GM12878 (cell line): ENCODE data around the gene GOLT1B. TPM values are rescaled to one million over a fixed set of nuclear protein-coding genes. Genes with fewer than 3 reads are reported as not detected.

Experiments used
- ATAC-seq: fragments of 200-7000 bp; cut with Tn5 transposase; 3 replicates; pipeline ENCODE4 v1.9.1; 2020; ENCODE audit warnings: mild to moderate bottlenecking, moderate library complexity
- BruUV-seq: library from RNA; stranded (reverse); fragments of 400-500 nt; replicated peaks from 2 replicates; lab custom pipeline; 2021; lab: Mats Ljungman, UMichigan
- CTCF ChIA-PET: fragments of 300-600 bp; sonication (Branson Sonifier 250); formaldehyde crosslinking; extraction: SDS; loops from one replicate; lab custom pipeline; 2021; ENCODE audit warnings: inconsistent platforms; lab: Yijun Ruan, JAX
- POLR2A ChIA-PET: fragments of 350-600 bp; formaldehyde crosslinking; extraction: SDS; loops from one replicate; lab custom pipeline; 2021; ENCODE audit warnings: inconsistent platforms; lab: Charles Lee
- RAD21 ChIA-PET: fragments of 300-600 bp; sonication (Branson Sonifier 250); formaldehyde crosslinking; loops from one replicate; lab custom pipeline; 2023; ENCODE audit warnings: antibody characterized with exemption; ENCODE audit not compliant: unreplicated experiment; lab: Charles Lee
- SMC1A ChIA-PET: fragments of 300-600 bp; sonication (Branson Sonifier 250); formaldehyde crosslinking; loops from one replicate; lab custom pipeline; 2023; ENCODE audit not compliant: unreplicated experiment, uncharacterized antibody; lab: Charles Lee
- DNase-seq: peaks from one replicate; pipeline ENCODE4 v3.0.0-alpha.2; 2011; ENCODE audit warnings: low read depth, low spot score
- FAIRE-seq: peaks from 3 replicates; lab custom pipeline; 2011; peaks lifted over from hg19 to GRCh38; lab: Jason Lieb, UNC
- H2AFZ ChIP-seq: 2 replicates; pipeline ENCODE4 v1.6.0; 2011; ENCODE audit warnings: low read depth, low read length, control low read depth; ENCODE audit not compliant: control insufficient read depth
- H3K27ac ChIP-seq: 2 replicates; pipeline ENCODE4 v1.5.1; 2011; ENCODE audit warnings: control low read depth; ENCODE audit not compliant: control insufficient read depth, insufficient read depth
- H3K27me3 ChIP-seq, 2 experiments: replicated peaks in 1 of 2; 2 replicates each; pipeline versions ENCODE4 v1.6.0 to v1.6.1; 2011; ENCODE audit warnings: low read length in 1 of 2; ENCODE audit not compliant: control insufficient read depth in 2 of 2, insufficient read depth in 2 of 2
- H3K36me3 ChIP-seq, 2 experiments: 2 replicates each; pipeline ENCODE4 v1.5.1; 2011; ENCODE audit warnings: low read length in 1 of 2; ENCODE audit not compliant: control insufficient read depth in 2 of 2, insufficient read depth in 2 of 2
- H3K4me1 ChIP-seq: 2 replicates; pipeline ENCODE4 v1.6.1; 2011; ENCODE audit warnings: mild to moderate bottlenecking, low read length, moderate library complexity, mixed read lengths; ENCODE audit not compliant: control insufficient read depth, insufficient read depth
- H3K4me2 ChIP-seq: 2 replicates; pipeline ENCODE4 v1.6.0; 2011; ENCODE audit warnings: control low read depth; ENCODE audit not compliant: control insufficient read depth, insufficient read depth
- H3K4me3 ChIP-seq: fragments of 200-600 bp; sonication (generic); 2 replicates; pipeline ENCODE4 v1.5.1; 2016
- H3K79me2 ChIP-seq: 2 replicates; pipeline ENCODE4 v1.6.0; 2011; ENCODE audit warnings: low read length; ENCODE audit not compliant: control insufficient read depth, insufficient read depth
- H3K9ac ChIP-seq: 2 replicates; pipeline ENCODE4 v1.8.0; 2011; ENCODE audit warnings: low read length, control low read depth, mixed read lengths; ENCODE audit not compliant: control insufficient read depth, insufficient read depth
- H3K9me3 ChIP-seq: replicated peaks from 3 replicates; pipeline ENCODE4 v1.5.1; 2011; ENCODE audit warnings: mild to moderate bottlenecking, low read length; ENCODE audit not compliant: control insufficient read depth, insufficient read depth
- H4K20me1 ChIP-seq: 2 replicates; pipeline ENCODE4 v1.6.0; 2011; ENCODE audit not compliant: control insufficient read depth, insufficient read depth
- BACH1 ChIP-seq: fragments of 450-650 bp; IDR thresholded peaks from 2 replicates; pipeline ENCODE4 v1.6.1; 2017; ENCODE audit warnings: mild to moderate bottlenecking, borderline replicate concordance
- CEBPB ChIP-seq, 2 experiments: fragments of 150-350 bp in 1 of 2; IDR thresholded peaks; 2 replicates each; pipeline ENCODE4 v1.6.1; 2012 to 2014; ENCODE audit warnings: low read depth in 2 of 2, low read length in 2 of 2, borderline replicate concordance in 1 of 2, inconsistent platforms in 1 of 2
- CREB1 ChIP-seq: IDR thresholded peaks from 2 replicates; pipeline ENCODE4 v1.6.1; 2012; ENCODE audit warnings: low read depth, mild to moderate bottlenecking, inconsistent platforms
- DPF2 ChIP-seq: fragments of 450-650 bp; IDR thresholded peaks from 2 replicates; pipeline ENCODE4 v1.6.1; 2017; ENCODE audit warnings: mild to moderate bottlenecking
- EED ChIP-seq: sonication (generic); IDR thresholded peaks from 2 replicates; pipeline ENCODE4 v1.6.1; 2016; ENCODE audit warnings: antibody characterized with exemption, low read depth
- EP300 ChIP-seq, 2 experiments: fragments of 150-350 bp in 1 of 2; IDR thresholded peaks; 2 replicates each; pipeline ENCODE4 v1.6.1; 2011 to 2012; ENCODE audit warnings: low read depth in 2 of 2, low read length in 2 of 2, borderline replicate concordance in 1 of 2, improper control_type of control experiment in 1 of 2, inconsistent platforms in 1 of 2; ENCODE audit not compliant: control insufficient read depth in 1 of 2
- ESRRA ChIP-seq: IDR thresholded peaks from 2 replicates; pipeline ENCODE4 v1.6.1; 2012; ENCODE audit warnings: mild to moderate bottlenecking, low read length, improper control_type of control experiment
- NR2C2 ChIP-seq: IDR thresholded peaks from 2 replicates; pipeline ENCODE4 v1.6.1; 2011; ENCODE audit warnings: borderline replicate concordance, low read depth; ENCODE audit not compliant: control insufficient read depth, insufficient read length
- PRDM15 ChIP-seq: fragments of 450-650 bp; formaldehyde crosslinking; IDR thresholded peaks from 2 replicates; pipeline ENCODE4 v1.4.0; 2020; ENCODE audit warnings: mild to moderate bottlenecking, moderate library complexity
- RAD21 ChIP-seq: IDR thresholded peaks from 2 replicates; pipeline ENCODE4 v1.6.1; 2011; ENCODE audit warnings: mild to moderate bottlenecking, low read depth, low read length, moderate library complexity; ENCODE audit not compliant: insufficient read depth
- RAD51 ChIP-seq: fragments of 450-650 bp; IDR thresholded peaks from 2 replicates; pipeline ENCODE4 v1.6.1; 2016; ENCODE audit warnings: moderate library complexity, mild to moderate bottlenecking, inconsistent platforms
- SKIL ChIP-seq: fragments of 450-650 bp; IDR thresholded peaks from 2 replicates; pipeline ENCODE4 v1.6.1; 2017; ENCODE audit warnings: mild to moderate bottlenecking, low read depth, inconsistent platforms; ENCODE audit not compliant: poor library complexity, severe bottlenecking
- SMC3 ChIP-seq: IDR thresholded peaks from 2 replicates; pipeline ENCODE4 v1.6.1; 2011; ENCODE audit warnings: low read length, improper control_type of control experiment, borderline replicate concordance
- SREBF1 ChIP-seq: IDR thresholded peaks from 2 replicates; pipeline ENCODE4 v1.6.1; 2012; ENCODE audit warnings: mild to moderate bottlenecking, low read length
- WRNIP1 ChIP-seq: IDR thresholded peaks from 2 replicates; pipeline ENCODE4 v1.6.1; 2011; ENCODE audit warnings: low read depth, low read length, improper control_type of control experiment, borderline replicate concordance
- ZNF274 ChIP-seq: IDR thresholded peaks from one replicate; pipeline ENCODE4 v1.8.0; 2011; ENCODE audit not compliant: insufficient read length, insufficient read depth
- ZZZ3 ChIP-seq: IDR thresholded peaks from 2 replicates; pipeline ENCODE4 v1.6.1; 2011; ENCODE audit warnings: low read depth; ENCODE audit not compliant: control insufficient read depth, insufficient read length
- in situ Hi-C: fragments of 300-500 bp; cut with MboI; formaldehyde crosslinking; loops from 9 replicates; pipeline ENCODE4 v1.14.3; 2018; ENCODE audit warnings: mixed read lengths
- intact Hi-C: fragments of 100-400 bp; cut with micrococcal nuclease; formaldehyde crosslinking; loops from one replicate; pipeline ENCODE4 v1.14.2; 2022; ENCODE audit not compliant: unreplicated experiment
- polyA plus RNA-seq, 11 experiments: library from polyadenylated mRNA; depleted of rRNA in 4 of 11; unstranded in 6 of 11; stranded (reverse) in 5 of 11; fragments of >200 nt; fragmentation: Nextera tagmentation in 4 of 11; fragmentation: Illumina TruSeq in 1 of 11; extraction: Ambion mirVana in 4 of 11; extraction: Trizol in 1 of 11; gene quantifications; 1 replicate in 1 of 11; 2 replicates in 10 of 11; pipeline versions ENCODE4 v1.2.1 to v1.2.3, GENCODE V29; 2011 to 2016; ENCODE audit warnings: inconsistent platforms in 2 of 11, missing spikeins in 2 of 11, low read depth in 1 of 11
- total RNA-seq, 4 experiments: library from RNA; depleted of rRNA in 3 of 4; stranded (reverse); fragments of >200 nt in 3 of 4; fragmentation: Illumina TruSeq in 1 of 4; extraction: Trizol in 1 of 4; gene quantifications; 2 replicates each; pipeline versions ENCODE4 v1.2.1 to v1.2.3, GENCODE V29; 2013 to 2021
- TF ChIP-seq, protein P1 (sequence below): IDR thresholded peaks from 2 replicates; pipeline ENCODE4 v1.6.1; 2012; ENCODE audit warnings: low read length, inconsistent platforms

The GOLT1B gene
- total and polyA plus RNA-seq, 10 of the 15 experiments (the other 5 are each of a cell fraction or from before 2014, with no cell fraction given): 18.3 to 77.4 (median 32.9) TPM

DNA sequence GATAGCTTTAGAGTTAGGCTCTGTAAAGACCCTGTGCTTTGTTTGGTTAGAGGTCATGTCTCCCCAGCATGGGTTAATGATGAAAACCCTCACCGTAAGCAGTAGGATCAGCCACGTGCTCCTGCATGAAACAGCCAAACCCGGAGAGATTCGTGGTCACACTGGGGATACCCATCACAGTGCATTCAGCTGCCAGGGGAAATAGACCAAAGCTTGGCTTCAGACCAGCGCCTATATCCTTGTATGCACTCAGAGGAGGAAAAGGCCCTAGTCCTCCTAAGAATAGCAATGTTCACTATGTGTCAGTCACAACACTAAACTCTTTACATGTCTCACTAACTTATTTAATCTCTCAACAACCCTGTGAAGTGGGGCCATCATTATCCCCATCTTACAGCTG is 40.8 kb downstream of the GOLT1B start (continued):
- no peak for TF ChIP-seq SREBF1
- no peak for TF ChIP-seq WRNIP1
- no peak for TF ChIP-seq CREB1
- TF ChIP-seq BACH1: no peak
- TF ChIP-seq SMC3: no peak
- TF ChIP-seq ZNF274: no peak
- TF ChIP-seq EED: no peak

DNA sequence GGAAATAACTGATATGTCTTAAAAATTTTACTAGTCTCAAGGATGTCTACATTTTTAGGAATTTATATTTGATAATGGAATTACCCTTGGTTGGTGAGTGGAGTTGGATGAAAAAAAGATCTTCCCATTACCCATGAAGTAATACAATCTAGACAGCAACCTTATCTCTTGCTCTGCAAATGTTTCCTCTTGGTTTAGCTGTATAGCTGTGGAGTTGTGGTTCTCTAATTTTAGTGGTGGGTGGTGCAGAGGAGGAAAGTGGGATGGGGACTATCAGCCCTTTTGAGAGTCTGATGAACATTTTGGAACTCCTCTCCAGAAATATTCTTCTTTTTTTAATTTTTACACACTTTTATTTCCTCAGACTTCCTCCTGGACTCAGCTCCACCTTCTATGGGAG is 41.6 kb downstream of the GOLT1B start:
- H3K4me1 ChIP-seq: no peaks in the 10 kb centered on the region
- ChIA-PET CTCF (no interaction called here), SMC1A (no interaction called here)
- TF ChIP-seq RAD21 (no peak), SKIL (no peak), ZZZ3 (no peak), DPF2 (no peak), ESRRA (no peak), EP300 (IDR thresholded peaks at IDR 0.05; ENCODE audit: borderline replicate concordance in 1 of 2, control insufficient read depth in 1 of 2, low read depth in 2 of 2, low read length in 2 of 2) (no peak), CEBPB (IDR thresholded peaks at IDR 0.05; ENCODE audit: borderline replicate concordance in 1 of 2, low read depth in 2 of 2, low read length in 2 of 2) (no peak), EED (no peak), RAD51 (no peak), NR2C2 (no peak), PRDM15 (no peak)
- TF ChIP-seq, protein P1, sequence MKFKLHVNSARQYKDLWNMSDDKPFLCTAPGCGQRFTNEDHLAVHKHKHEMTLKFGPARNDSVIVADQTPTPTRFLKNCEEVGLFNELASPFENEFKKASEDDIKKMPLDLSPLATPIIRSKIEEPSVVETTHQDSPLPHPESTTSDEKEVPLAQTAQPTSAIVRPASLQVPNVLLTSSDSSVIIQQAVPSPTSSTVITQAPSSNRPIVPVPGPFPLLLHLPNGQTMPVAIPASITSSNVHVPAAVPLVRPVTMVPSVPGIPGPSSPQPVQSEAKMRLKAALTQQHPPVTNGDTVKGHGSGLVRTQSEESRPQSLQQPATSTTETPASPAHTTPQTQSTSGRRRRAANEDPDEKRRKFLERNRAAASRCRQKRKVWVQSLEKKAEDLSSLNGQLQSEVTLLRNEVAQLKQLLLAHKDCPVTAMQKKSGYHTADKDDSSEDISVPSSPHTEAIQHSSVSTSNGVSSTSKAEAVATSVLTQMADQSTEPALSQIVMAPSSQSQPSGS: no peak

More for the DNA sequence above, 41.6 kb downstream of the GOLT1B start:
- RAD21 ChIA-PET: no interaction called here
- Histone ChIP-seq H4K20me1 (no peaks in the 10 kb centered on the region), H2AFZ (no peak overlapping the region), H3K79me2 (no peaks in the 10 kb centered on the region), H3K4me2 (no peak overlapping the region), H3K9me3 (no peaks in the 10 kb centered on the region), H3K4me3 (no peak overlapping the region), H3K9ac (no peak overlapping the region), H3K27ac (no peak overlapping the region), H3K36me3 (no peaks in the 10 kb centered on the region), H3K27me3 (no peaks in the 10 kb centered on the region)
- POLR2A ChIA-PET: interaction anchor here (0.6 kb wide), 1 partner anchor 33 kb away, joined by 4 read pairs; no protein-coding TSS in a partner anchor
- in situ Hi-C loops (no loop called here), intact Hi-C loops (no loop called here)
- no peak for FAIRE-seq
- BruUV-seq: no TSS peak
- no peak for ATAC-seq
- no peak for DNase-seq
